ENCODE measurements around the gene PGLYRP4.

PGLYRP4 gene, protein sequence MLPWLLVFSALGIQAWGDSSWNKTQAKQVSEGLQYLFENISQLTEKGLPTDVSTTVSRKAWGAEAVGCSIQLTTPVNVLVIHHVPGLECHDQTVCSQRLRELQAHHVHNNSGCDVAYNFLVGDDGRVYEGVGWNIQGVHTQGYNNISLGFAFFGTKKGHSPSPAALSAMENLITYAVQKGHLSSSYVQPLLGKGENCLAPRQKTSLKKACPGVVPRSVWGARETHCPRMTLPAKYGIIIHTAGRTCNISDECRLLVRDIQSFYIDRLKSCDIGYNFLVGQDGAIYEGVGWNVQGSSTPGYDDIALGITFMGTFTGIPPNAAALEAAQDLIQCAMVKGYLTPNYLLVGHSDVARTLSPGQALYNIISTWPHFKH

DNA sequence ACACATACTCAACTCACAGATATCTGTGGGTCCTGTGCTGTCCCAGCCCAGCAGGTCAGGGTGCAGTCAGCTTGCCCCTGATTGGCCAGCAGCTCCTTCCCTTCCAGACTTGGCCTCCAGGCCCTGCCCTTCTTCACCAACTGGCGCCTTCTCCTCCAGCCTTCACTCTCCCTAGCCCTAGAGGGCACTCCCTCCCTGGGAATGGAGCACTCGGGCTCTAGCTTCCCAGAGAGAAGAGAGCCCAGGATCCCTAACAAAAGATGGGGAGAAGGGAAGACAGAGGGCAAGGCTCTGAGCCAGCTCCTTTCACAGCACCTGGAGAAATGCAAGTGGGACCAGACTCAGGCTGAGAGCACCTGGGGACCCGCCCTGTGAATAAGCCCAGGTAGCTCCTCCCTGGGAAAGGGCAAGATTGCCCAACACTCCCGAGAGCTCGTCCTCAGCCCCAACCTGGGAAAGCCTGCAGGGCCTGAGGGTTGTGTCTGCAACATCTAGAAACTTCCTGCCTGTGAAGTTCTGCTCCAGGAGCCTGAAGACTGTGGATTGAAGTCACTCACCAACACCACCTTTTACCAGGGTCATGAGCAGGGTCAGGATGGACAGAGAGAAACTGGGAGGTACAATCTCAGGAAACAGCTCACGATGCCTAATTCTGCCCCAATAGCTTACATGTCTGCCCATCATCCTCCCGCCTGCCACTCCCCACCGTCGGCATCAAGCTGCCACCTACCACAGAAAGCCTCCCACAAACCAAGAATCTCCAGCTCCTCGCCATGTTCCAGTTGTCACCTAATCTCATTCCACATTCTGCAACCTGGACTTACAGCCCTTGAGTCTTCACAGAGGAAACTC, at the start of gene PGLYRP4:
PGLYRP4 (minus strand) TSS at position 331 of the 852 bp plus-strand sequence. CDS start 909 bp downstream, outside the sequence.
- no peak for DNase-seq

DNA sequence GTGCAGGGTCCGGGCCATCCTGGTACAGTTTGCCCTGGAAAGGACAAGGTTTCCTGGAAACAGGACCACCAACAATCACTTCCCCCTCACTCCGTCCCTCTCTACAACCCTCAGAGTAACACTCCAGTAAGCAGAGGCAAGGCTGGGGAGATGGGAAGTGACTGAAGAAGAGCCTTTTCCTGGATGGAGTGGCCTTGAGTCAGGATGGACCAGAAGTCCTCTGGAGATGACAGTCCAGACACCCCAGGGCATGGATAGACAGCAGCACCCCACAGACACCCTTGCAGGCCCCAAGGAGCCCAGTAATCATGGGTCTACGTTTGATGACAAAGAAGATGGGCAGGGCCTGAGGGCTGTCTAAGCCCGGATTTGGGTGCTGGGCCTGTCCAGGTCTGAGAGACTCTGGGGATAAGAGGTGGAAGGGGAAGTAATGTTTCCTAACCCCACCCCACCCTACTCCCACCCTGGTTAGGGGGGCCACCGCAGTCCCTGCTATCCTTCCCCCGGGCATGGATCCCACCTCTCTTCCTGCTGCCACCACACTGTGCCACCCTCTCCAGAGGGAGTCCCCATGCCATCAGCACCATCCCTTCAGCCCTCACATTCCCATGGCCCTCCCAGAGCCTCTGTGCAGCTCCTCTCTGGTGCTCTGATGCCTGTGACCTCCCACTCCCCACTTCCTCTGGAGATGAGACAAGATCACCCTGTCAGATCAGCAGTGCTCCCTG, 49.4 kb upstream of the PGLYRP4 start:
- no peak for DNase-seq

DNA sequence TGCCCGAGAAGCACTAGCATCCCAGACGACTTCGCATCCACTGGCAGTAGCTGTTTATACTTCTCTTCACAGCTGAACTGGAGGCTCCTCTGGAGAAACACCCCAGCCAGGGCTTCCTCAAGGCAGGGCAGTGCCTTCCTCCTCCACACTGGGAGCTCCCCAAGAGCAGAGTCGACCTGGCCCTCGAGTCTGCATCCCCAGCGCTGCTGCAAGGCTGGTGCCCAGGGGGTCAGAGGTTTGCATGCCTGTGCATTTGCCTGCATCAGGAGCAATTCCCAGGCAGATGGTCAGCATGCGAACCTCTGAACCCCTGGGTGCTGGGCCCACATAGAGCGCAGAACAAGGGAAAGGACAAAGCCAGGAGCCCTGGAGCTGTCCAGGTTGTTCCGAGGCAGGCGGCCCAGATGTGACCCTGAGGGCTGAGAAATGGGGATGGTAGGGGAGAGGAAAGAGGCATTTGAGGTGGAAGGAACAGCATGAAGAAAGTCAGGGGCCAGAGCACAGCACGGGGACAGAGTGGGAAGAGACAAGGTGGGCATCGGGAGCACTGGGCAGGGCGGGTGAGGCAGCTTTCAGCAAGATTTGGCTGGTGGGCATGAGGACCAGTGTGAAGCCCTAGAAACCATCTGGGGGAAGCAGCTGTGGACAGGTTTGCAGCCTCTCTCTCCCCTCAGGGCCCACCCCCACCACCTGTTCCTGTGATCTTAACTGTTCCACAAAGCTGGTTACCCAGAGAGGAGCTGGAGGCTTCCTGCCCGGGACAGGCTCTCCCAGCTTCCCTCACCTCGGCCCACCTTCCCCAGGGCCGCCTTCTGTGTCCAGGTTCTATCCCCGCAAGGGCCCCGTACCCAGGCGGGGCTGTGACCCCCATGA, 48.6 kb upstream of the PGLYRP4 start:
- DNase-seq, result no peak

DNA sequence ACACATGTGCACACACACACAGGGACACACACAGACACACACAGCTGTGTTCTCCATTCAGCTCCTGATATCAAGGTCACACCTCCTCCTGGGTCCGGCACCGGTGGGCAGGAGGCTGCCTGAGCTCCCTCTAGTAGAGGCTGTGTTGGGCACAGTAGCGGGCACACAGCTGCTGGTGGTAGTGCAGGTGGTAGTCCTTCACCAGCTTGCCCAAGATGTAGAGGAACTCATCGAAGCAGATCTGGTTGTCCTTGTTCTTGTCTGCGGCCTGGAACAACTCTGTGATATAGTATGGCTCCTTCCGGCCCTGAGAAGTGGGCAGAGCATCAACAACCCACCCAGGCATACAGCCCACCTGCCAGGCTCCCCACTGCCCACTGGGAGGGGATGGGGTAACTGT, 47.8 kb upstream of the PGLYRP4 start:
- no peak for DNase-seq

DNA sequence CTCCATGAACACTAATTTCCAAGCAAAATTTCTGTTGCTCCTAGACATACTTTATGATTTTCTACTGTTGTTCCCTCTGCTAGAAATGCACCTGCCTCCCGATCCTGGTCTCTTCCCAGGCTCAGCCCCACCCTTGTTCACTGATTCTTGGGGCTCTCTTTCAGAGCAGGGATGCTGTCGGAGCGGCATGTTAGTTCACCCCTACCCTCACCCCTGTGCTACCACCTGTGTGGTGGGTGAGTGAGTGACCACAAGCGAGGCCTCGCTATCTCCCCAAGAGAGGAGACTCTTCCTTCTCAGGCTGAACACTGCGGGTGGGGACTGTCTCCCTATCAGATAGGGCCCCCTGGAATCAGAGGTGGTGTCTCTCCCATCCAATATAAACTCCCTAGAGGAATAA, 47.1 kb upstream of the PGLYRP4 start:
- DNase-seq, result no peak

DNA sequence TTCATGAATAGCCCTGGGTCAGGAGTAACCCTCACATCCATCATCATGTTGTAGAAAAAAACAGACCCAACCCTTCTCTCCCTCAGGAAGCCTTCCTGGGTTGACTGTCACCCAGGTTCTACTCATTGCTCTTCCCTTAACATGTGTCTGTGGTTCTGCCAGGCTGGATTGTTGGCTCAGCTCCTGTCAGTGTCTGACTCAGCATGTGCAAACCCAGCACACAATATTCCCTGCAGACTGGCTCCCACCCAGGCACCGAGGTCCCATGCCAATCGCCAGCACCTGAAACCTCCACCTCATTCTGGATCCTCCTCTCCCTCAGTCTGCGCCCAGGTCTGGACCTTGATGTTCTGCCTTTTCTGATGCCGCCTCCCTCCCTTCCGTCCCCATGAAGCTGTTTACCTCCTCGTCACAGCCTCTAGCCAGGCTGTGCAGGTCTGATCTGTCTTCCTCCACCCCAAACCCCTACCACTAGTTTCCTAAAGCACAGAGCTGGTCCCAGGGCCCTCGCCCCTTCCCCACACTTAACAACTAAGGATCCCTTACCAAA, 46.6 kb upstream of the PGLYRP4 start:
- DNase-seq, result no peak

DNA sequence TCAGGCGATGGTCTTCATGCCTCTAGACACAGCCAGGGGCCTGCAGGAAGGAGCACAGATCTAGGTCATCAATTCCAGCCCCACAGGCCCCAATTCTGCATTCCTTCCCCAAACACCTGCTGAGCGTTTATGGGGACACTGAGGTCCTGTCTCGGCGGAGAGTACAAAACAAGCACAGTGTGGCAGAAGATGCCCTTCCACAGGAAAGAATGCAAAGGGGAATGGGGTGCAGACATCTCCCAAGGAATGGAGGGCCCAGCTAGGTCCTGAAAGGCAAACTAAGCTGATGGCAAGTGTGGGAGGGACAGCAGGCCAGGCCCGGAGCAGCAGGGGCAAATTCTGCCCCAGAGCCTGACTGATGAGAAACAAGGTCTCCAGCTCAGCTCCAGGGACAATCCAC, 45.8 kb upstream of the PGLYRP4 start:
- no peak for DNase-seq

DNA sequence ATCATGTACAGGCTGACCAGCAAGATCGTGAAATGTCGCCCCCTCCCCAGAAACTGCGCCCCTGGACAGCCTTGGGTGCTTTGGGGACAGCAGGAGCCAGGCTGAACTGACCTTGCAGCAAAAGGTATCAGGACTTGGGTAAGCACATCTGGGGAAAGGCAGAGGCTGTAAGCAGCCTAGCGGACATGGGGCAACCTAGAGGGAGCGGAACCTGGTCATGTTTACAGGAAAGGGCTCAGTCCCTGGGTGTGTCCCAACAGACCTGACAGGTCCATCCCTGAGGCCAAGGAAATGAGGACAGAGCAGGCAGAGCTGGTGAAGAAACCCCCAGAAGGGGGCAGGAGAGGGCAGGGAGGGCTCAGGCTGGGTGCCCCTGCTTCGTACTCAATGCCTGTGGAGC, 45.3 kb upstream of the PGLYRP4 start:
- no peak for DNase-seq

DNA sequence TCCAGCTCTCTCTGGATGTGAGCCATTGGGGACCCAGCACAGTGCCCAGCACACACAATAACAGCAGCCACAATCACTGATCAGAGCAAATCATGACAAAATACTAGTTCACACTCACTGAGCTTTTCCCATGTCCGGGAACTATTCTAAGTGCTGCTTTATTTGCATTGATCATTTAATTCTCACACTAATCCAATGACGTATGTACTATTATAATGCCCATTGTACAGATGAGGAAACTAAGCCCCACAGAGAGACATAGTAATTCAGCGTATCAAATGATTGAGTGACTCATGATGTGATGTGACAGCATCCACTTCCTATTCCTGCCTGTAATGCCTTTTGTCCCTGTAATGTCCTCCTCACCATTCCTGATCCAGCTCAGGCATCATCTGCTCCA, 44.2 kb upstream of the PGLYRP4 start:
- no peak for DNase-seq

DNA sequence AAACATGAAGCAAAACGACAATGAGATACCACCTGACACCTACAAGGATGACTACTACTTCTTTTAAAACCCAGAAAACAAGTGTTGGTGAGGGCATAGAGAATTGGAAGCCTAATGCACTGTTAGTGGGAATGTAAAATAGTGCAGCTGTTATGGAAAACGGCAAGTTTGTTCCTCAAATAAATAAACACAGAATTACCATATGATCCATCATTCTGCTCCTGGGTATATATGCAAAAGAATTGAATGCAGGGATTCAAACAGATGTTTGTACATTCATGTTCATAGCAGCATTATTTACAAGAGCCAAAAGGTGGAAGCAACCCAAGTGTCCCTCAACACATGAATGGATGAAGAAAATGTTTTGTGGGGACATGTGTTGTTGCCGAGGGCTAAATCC, 43.6 kb upstream of the PGLYRP4 start:
- DNase-seq, result no peak

DNA sequence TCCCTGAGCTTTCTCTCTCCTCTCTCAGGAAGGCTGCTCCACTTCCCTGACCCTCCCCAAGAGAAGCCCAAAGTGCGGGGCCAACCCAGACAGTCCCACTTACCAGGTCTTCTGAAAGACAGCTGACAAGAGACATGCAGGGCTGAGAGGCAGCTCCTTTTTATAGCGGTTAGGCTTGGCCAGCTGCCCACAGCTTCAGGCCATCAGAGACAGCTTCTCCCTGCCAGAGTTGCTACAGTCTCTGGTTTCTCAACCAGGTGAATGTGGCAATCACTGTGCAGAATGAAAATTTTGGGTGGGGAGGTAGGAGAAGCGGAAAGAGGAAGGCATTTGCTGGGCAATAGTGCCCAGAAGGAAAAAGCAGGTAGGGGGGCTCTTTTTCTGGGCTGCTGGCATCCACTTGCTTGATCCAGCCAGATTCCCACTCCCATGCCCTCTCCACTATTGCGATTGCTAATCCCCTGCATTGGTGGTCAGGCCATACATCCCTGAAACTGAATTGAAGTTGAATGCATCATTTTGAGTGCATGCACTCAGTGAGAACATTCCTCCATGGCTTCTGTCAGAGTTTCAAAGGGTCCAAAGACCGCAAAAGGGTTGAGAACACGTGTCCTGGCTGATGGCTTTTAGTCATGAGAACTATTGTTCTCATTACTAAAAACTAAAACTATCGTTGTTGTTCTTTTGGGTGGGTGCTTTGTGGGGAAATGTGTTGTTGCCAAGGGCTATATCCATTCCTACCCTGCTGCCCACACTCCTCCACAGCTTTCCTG, 42.5 kb upstream of the PGLYRP4 start, which contains the start of gene S100A8:
S100A8 (minus strand) TSS at position 136 of the 773 bp plus-strand sequence. CDS start 538 bp downstream, outside the sequence.
- DNase-seq, result no peak

DNA sequence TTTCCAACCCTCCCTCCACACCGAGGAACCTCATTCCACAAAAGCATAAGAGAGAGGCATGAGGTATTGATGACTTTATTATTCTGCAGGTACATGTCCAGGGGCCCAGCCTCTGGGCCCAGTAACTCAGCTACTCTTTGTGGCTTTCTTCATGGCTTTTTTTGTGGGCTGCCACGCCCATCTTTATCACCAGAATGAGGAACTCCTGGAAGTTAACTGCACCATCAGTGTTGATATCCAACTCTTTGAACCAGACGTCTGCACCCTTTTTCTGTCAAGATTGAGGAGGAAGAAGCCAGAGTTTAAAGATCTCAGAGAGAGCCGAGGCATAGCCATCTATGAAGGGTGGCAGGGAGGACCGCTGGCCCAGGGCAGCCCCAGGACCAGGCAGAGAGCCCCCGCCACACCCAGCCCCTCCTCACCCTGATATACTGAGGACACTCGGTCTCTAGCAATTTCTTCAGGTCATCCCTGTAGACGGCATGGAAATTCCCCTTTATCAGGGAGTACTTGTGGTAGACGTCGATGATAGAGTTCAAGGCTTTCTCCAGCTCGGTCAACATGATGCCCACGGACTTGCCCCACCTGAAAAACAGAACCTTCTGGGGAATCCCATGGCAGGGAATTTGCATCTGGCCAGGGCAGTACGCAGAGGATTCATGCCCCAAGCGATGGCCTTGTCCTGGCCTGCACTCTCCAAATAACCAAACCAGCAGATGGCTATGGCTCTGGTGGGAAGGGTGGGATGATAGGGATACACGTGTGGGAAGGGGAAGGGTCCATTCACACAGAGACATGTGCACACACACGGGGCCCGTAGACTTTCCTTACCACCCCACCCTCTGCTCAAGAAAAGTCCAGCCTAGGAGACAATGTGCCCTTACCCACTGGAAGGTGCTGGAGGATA, 41.6 kb upstream of the PGLYRP4 start:
- DNase-seq, result no peak

DNA sequence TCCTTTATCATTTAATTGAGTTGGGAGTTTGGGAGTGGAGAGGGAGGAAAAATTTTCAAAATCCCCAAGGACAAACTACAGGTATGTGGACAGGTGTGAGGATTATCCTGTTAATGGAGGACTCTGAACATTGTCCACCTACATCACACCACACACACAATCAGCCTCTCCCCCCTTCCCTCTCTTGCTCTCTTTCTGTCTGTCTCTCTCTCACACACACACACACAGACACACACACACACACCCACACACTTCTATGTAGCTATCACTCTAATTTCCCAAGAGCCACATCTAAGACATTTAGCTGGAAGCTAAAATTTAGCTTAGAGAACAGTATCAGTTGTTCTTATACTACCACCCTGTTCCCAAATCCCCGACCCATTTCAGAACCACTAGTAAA, 40.8 kb upstream of the PGLYRP4 start:
- DNase-seq, result no peak

DNA sequence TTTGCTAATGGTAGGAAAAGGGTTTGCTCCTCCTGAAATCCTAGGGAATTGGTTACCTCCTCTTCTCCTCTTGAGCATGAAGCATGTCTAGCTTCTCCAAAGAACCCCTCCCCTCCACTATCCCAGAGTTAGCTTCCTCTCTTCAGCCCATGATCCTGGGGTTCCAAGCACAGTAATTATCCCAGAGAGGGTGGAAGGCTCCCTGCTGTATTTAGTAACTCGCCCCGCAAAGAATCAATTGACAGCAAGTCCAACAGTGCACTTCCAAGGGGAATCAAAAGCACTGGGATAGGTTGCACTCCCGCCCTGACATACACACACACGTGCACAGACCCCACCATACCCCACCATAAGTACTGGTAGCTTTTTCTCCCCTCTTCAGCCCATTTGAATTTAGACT, 39.1 kb upstream of the PGLYRP4 start:
- no peak for DNase-seq

DNA sequence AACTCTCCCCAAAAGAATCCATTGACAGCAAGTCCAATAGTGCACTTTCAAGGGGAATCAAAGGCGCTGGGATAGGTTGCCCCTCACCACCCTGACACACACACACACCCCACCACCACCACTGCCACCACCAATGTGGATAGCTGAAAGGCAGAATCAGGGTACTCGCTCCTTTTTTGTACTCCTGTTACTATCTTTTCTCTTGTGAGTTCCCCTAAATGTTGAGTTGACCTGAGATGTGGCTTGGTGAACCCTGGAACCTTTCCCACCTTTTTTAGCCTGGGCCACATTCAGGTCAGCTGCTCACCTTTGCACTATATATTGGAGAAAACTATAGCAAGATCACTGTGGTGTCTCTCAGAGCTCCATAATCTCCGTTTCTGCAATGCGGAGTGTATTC, 38.4 kb upstream of the PGLYRP4 start:
- no peak for DNase-seq

DNA sequence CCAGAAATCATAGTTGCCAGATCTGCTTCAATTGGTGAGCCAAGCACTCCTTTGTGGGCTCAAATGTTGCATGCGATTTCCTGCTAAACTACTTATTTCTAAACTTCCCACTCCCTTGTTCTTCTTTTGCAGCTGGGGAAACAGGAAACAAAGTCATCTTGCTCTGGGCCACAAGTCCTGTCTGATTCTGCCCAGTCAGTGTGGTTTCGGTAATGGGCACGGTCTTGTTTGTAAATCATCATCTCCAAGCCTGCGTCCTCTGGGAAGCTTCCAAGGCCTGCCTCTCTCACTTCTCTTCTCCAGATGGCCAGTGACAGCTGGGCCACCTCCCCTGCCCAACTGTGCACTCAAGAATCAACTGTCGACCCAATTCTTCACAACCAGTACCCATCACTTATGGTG, 37.9 kb upstream of the PGLYRP4 start:
- DNase-seq, result no peak

DNA sequence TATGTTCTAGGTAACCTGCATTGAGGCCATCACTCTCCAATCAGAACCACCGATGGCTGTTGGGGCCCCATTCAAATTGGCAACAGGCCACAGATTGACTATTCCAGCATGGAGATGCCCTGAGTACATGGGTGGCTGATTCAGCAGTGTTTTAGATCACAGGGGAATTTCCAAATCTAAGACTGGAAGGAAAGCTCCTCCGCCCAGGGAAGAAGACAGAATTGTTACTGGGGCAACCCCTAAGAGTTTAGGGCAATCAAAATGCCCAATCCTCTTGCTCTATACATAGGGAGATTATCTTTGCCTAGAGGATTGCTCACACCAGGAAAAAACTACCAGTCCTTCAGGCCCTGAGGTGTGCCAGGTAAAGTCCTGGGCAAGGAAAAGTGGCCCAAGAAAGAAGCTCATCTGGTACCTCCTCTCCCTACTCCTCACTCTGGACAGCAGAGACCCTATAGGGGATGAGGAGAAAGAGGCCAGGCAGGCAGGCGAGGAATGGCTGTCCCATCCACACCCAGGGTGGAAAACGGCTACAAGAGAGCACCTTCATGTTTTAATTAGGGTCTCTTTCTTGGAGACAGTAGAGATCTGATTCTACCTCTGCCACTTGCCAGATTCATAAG, 36.4 kb upstream of the PGLYRP4 start:
- no peak for DNase-seq

DNA sequence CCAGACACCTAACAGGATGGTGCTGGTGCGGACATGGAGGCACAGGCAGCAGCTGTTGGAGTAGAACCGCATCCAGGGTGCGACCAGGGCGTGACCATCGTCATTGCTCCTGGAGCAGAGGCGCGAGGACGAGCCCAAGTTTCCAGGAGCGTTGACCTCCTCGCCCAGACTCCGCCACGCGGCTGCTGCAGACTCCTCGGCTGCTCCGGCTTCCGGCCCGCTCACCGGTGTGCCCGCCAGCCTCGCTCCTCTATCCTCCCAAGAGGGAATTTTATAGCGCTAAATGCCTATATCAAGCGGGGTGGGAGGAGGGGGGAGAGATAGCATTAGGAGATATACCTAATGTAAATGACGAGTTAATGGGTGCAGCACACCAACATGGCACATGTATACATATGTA, 32.1 kb upstream of the PGLYRP4 start:
- no peak for DNase-seq

DNA sequence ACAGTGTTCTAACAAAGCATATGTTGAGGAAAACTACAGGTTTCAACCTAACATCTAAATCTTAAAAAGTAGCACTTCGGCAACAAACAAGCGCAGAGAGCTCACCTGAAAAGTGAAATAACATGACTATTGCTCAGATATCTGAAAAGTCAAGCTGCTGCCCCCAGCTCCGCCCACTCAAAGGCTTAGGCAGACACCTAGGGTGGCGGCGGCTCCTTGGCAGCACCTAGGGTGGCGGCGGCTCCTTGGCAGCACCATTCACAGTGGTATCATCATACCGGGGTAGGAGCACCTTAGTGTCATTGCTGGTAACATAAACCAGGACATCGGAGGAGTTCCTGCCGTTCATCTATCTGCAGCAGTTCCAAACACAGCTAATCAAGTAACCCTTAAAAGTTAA, 30.9 kb upstream of the PGLYRP4 start:
- DNase-seq, result no peak

DNA sequence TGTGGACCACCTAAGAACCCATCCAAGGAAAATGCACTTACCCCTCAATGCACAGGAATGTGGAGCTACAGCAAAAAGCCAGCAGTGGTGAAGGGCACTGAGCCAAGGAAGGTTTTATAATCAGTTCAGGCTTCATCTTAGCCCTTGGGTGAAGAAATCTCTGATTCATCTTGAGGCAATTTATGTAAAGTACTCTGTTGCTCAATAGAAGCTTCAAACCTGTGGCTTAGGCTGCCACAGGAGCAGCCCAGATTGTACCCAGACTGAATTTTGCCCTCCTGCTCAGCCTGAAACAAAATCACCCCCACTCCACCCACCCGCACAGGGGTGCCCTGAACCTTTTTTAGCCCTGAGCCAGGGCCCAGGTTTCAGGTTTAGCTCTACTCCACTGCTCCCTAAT, 26.9 kb upstream of the PGLYRP4 start, which contains the start of gene S100A12:
S100A12 (minus strand) TSS at position 111 of the 400 bp plus-strand sequence. CDS start 1,029 bp downstream, outside the sequence.
- DNase-seq, result no peak
